ENCODE results near the gene ADARB2. TPM values are rescaled to one million over a fixed set of nuclear protein-coding genes. Genes with fewer than 3 reads are reported as not detected.

ADARB2 gene
- total RNA-seq, 4 donors from 2014 or later: 2.0 to 9.9 (median 5.1) TPM

DNA sequence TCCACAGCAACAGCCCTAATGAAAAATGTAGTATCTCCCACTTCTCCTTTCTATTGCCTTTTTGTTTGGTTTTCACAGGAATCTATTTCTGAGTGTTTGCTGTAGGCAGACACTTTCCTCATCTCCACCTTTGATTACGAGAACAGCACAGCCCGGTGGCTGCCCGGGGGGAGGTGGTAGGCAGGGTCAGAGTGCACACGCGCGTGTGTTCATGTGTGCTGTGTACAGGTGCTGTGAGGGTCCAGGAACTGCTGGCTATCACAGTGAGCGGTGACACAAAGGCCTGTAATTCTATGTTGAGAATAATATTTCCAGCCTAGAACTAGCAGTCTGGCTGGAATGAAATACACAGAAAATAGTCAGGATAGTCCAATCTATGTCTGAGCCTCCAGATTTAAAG, 212.8 kb downstream of the ADARB2 start:
- H3K9me3 ChIP-seq: no peaks in the 10 kb centered on the region
- DNase-seq: no peak

DNA sequence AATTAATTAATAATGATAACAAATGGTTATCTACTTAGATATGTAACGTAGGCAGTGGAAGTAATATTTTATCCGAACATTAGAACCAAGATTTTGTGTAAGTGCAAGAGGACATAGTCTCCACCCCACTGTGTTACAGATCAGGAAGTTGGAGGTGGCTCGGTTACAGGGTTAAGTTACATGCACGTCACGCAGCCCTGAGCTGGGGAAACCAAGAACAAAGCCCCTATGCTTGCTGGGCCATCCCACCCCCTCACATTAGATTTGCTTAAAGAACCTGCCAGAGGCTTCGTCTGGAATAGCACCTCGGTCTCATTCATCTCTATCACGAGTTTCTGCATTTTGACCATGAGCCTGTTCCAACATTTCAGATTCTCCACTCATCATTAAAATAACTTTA, 214.1 kb downstream of the ADARB2 start:
- Histone ChIP-seq H3K36me3 (no peaks in the 10 kb centered on the region), H3K4me1 (no peaks in the 10 kb centered on the region), H3K4me3 (no peak overlapping the region), H3K27ac (no peak overlapping the region), H3K27me3 (no peaks in the 10 kb centered on the region), H3K9me3 (no peaks in the 10 kb centered on the region)
- TF ChIP-seq, protein P1, sequence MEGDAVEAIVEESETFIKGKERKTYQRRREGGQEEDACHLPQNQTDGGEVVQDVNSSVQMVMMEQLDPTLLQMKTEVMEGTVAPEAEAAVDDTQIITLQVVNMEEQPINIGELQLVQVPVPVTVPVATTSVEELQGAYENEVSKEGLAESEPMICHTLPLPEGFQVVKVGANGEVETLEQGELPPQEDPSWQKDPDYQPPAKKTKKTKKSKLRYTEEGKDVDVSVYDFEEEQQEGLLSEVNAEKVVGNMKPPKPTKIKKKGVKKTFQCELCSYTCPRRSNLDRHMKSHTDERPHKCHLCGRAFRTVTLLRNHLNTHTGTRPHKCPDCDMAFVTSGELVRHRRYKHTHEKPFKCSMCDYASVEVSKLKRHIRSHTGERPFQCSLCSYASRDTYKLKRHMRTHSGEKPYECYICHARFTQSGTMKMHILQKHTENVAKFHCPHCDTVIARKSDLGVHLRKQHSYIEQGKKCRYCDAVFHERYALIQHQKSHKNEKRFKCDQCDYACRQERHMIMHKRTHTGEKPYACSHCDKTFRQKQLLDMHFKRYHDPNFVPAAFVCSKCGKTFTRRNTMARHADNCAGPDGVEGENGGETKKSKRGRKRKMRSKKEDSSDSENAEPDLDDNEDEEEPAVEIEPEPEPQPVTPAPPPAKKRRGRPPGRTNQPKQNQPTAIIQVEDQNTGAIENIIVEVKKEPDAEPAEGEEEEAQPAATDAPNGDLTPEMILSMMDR (IDR thresholded peaks at IDR 0.05): no peak
- no peak for TF ChIP-seq POLR2A (IDR thresholded peaks at IDR 0.05)
- no peak for DNase-seq

More for the DNA sequence above, 212.8 kb downstream of the ADARB2 start:
- TF ChIP-seq, protein P1 (IDR thresholded peaks at IDR 0.05): no peak
- no peak for TF ChIP-seq POLR2A (IDR thresholded peaks at IDR 0.05)
- no peak overlapping the region for H3K4me3 ChIP-seq
- no peak overlapping the region for H3K27ac ChIP-seq
- no peaks in the 10 kb centered on the region for H3K36me3 ChIP-seq
- H3K27me3 ChIP-seq: no peaks in the 10 kb centered on the region
- H3K4me1 ChIP-seq: no peaks in the 10 kb centered on the region

DNA sequence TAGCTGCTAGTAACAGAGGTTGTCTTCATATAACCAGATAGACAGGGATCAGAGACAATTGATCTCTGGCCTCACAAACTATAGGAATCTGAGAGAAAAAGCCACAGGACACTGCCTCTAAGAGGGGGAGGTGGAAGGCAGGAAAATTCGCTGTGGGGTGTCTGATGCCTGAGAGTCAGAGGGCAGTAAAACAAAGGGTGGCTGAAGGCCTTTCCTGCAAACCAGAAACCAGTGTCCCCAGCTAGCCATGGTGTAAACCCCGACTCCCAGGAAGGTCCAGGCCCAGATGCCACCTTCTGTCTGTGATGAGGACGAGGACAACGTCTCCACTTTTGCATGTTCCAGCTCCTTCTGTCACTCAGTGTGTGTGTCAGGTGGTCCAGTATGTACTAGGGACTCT, 215.1 kb downstream of the ADARB2 start:
- Histone ChIP-seq H3K36me3 (no peaks in the 10 kb centered on the region), H3K4me1 (no peaks in the 10 kb centered on the region), H3K9me3 (no peaks in the 10 kb centered on the region), H3K4me3 (no peak overlapping the region), H3K27me3 (no peaks in the 10 kb centered on the region), H3K27ac (no peak overlapping the region)
- no peak for DNase-seq
- TF ChIP-seq, protein P1 (IDR thresholded peaks at IDR 0.05): no peak
- no peak for TF ChIP-seq POLR2A (IDR thresholded peaks at IDR 0.05)

DNA sequence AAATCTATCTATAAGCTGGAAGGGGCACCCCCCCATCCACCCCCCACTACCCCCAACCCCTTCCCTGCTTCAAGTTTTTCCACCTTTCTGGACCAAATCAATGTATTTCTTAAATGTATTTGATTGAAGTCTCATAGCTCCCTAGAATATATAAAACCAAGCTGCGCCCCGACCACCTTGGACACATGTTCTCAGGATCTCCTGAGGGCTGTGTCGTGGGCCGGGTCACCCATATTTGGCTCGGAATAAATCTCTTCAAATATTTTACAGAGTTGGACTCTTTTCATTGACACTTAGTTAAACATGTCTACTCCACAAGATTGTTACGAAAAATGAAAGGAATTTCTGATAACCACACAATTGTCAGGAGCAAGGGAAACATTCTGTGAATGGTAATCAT, 215.6 kb downstream of the ADARB2 start:
- no peaks in the 10 kb centered on the region for H3K4me1 ChIP-seq
- TF ChIP-seq, protein P1 (IDR thresholded peaks at IDR 0.05): no peak
- TF ChIP-seq POLR2A (IDR thresholded peaks at IDR 0.05): no peak
- DNase-seq: no peak
- H3K4me3 ChIP-seq: no peak overlapping the region
- no peaks in the 10 kb centered on the region for H3K36me3 ChIP-seq
- no peaks in the 10 kb centered on the region for H3K9me3 ChIP-seq
- H3K27me3 ChIP-seq: no peaks in the 10 kb centered on the region
- no peak overlapping the region for H3K27ac ChIP-seq

DNA sequence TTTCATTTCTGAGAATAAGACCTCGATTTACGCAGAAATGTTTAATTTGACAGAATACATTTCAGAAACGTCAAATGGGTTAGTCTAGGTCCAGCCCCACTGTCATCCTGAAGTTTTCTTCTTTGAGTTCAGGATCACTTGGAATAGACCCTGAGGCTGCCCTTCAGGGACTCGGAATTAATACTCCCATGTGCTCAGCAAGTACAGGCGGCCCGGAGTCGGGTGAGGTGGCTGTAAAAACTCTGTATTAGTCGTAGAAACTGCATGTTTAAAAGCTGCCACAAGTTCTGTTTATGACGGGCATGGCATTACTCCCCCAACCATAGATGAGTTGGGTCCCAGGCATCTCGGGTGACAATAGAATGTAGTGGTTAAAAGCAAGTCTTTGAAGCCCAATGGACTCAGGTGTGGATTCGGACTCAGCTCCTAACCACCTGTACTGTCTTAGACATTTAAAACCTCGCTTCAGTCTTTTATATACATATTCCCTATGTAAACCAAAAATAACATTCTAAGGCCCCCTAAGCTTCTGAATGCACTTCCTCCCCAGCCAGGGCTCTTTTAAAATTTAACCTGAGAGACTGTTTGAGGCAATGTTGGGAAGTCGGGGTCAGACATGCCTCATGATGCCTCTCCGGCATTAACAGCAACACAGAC, 216.3 kb downstream of the ADARB2 start:
- no peaks in the 10 kb centered on the region for H3K27me3 ChIP-seq
- no peaks in the 10 kb centered on the region for H3K9me3 ChIP-seq
- H3K27ac ChIP-seq: no peak overlapping the region
- H3K4me3 ChIP-seq: no peak overlapping the region
- TF ChIP-seq, protein P1 (IDR thresholded peaks at IDR 0.05): no peak
- TF ChIP-seq POLR2A (IDR thresholded peaks at IDR 0.05): no peak
- no peaks in the 10 kb centered on the region for H3K4me1 ChIP-seq
- no peaks in the 10 kb centered on the region for H3K36me3 ChIP-seq
- DNase-seq: no peak

DNA sequence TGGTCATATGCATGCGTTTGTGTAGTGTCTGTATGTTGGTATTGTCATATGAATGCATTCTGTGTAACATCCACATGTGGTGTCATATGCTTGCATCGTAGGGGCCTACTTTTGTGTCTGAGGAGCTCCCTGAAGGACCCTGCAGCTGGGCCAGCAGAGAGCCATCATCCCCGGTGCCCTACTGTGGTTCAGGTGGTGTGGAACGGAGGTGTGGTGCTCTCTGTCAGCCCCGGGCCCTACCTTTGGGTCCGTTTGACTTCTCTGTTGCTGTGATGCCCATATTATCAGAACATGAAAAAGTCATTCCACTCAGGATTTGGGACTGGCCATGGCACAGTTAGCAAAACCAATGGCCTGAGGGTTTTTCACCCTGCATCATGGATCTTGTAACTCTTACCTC, 217.9 kb downstream of the ADARB2 start:
- no peak overlapping the region for H3K27ac ChIP-seq
- no peaks in the 10 kb centered on the region for H3K4me1 ChIP-seq

More for the DNA sequence above, 217.9 kb downstream of the ADARB2 start:
- no peaks in the 10 kb centered on the region for H3K27me3 ChIP-seq
- H3K36me3 ChIP-seq: no peaks in the 10 kb centered on the region
- no peak overlapping the region for H3K4me3 ChIP-seq
- DNase-seq: no peak
- TF ChIP-seq, protein P1 (IDR thresholded peaks at IDR 0.05): no peak
- TF ChIP-seq POLR2A (IDR thresholded peaks at IDR 0.05): no peak
- no peaks in the 10 kb centered on the region for H3K9me3 ChIP-seq

Measured in Peyer's patch (tissue), 4 donors.